Tibial nerve (tissue), 4 donors: ENCODE measurements around the gene NOLC1.

ENCODE experiments used
- EP300 ChIP-seq, 2 donors: sonication (generic); formaldehyde crosslinking; IDR thresholded peaks; one replicate each; pipeline ENCODE4 v1.6.1; 2017; ENCODE audit warnings: antibody characterized with exemption in 2 of 2, mild to moderate bottlenecking in 1 of 2
- POLR2A ChIP-seq, 2 donors: fragments of 450-650 bp; IDR thresholded peaks; one replicate each; pipeline ENCODE4 v1.6.1; 2017; ENCODE audit warnings: antibody characterized with exemption in 2 of 2, mild to moderate bottlenecking in 2 of 2, moderate library complexity in 2 of 2
- TF ChIP-seq, protein P1 (sequence below), 5 experiments: fragments of 200-600 bp in 3 of 5; fragments of 450-650 bp in 2 of 5; sonication (generic) in 3 of 5; IDR thresholded peaks; one replicate each; pipeline ENCODE4 v1.5.1; 2016 to 2019; ENCODE audit warnings: antibody characterized with exemption in 5 of 5, mild to moderate bottlenecking in 3 of 5, moderate library complexity in 2 of 5

DNA sequence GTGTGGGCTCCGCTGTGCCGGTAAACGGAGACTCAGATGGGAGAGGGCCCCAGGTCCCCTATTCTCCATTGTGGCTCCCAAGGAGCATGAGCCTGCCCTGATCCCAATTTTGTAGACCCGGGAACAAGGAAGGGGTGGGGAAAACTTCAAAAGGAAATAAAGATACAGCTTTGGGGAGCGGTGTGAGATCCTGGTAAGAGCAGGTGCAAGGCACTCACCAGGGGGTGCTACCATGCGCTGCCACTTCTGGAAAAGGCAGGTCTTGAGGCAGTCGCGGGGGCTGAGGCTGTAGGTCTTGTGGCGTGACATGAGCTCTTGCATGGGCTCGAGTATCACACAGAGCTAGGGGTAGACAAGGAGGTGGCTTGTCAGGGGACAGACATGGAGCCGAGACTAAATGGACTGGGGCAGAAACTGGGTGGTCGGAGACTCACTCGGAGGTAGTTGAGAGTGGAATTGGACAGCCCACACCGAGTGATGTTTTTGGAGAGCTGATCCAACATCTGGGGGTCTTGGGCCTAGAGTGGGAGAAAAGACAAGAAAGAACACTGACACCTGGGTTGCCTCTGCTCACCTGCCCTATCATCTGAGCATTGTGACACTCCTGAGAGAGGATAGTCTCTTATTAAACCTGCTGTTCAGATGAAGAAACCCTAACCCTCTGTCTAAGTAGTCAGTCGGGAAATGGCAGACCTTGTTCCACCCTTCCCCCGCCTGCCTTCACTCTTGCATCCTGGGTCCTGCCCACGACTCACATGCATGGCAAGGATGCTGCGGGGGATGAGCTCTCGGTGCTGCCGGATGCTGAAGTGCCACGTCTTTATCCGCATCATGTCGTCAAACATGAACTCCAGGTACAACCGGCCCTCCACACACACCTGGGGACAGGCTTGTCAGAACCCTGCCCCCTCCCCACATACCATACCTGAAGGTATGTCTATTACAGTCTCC, 42.7 kb upstream of the NOLC1 start:
- no peak for TF ChIP-seq POLR2A (IDR thresholded peaks at IDR 0.05)
- TF ChIP-seq, protein P1, sequence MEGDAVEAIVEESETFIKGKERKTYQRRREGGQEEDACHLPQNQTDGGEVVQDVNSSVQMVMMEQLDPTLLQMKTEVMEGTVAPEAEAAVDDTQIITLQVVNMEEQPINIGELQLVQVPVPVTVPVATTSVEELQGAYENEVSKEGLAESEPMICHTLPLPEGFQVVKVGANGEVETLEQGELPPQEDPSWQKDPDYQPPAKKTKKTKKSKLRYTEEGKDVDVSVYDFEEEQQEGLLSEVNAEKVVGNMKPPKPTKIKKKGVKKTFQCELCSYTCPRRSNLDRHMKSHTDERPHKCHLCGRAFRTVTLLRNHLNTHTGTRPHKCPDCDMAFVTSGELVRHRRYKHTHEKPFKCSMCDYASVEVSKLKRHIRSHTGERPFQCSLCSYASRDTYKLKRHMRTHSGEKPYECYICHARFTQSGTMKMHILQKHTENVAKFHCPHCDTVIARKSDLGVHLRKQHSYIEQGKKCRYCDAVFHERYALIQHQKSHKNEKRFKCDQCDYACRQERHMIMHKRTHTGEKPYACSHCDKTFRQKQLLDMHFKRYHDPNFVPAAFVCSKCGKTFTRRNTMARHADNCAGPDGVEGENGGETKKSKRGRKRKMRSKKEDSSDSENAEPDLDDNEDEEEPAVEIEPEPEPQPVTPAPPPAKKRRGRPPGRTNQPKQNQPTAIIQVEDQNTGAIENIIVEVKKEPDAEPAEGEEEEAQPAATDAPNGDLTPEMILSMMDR (IDR thresholded peaks at IDR 0.05) = no peak
- no peak for TF ChIP-seq EP300 (IDR thresholded peaks at IDR 0.05)
